Germinal center (tissue), 1 donor: ENCODE measurements around the gene TRIM59.
"Not testable (repeated sequence)": the region's sequence is repeated elsewhere in the genome, so short reads cannot be mapped to it uniquely, and the experiment has no call there.

Experiments
- DNase-seq: peaks from one replicate; pipeline ENCODE4 v3.0.0; 2012; ENCODE audit warnings: mixed read lengths, low spot score

Gene TRIM59

DNA sequence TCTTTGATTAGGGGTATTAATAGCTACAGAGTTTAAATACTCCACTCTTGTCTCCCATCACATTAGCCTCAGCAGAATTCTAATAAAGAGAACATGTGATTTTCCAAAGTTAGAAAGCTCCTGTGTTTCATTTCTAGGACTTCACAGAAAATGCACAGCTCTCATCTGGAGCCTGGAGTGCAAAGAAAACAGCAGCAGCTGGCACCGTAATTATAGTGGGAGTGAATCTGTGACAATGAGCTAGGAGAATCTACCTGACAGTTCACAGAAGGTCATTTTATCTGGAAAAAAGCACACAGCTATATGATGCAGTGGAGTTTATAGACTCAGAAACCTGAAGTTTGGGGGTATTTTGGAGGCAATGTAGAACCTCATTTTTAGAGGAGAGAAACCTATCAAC is 5.4 kb upstream of the TRIM59 start:
- DNase-seq: no peak

DNA sequence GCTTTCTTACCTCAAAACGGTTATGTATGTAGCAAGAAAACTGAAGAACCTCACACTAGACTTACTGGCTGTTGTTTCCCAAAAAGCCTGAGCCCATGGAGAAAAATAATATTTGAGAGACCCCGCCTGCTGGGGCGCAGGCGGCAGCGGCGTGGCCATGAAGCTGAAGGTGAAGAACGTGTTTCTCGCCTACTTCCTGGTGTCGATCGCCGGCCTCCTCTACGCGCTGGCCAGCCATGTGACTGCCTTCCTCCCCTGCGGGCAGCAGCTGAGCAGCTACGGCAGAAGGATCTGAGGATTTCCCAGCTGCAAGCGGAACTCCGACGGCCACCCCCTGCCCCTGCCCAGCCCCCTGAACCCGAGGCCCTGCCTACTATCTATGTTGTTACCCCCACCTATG is 2.7 kb upstream of the TRIM59 start:
- not testable (repeated sequence) for DNase-seq

DNA sequence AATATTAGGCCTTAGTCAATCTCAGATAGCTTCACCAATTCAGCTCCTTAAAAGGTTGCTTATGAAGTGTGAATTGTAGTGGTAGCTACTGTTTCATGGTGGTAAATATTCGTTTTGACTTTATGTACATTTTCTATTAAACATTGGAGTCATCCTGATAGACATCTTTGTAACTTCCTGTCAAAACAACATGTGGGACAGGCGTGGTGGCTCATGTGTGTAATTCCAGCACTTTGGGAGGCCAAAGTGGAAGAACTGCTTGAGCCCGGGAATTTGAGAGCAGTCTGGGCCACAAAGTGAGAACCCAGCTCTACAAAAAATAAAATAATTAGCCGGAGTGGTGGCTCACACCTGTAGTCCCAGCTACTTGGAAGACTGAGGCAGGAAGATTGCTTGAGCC is 2.0 kb upstream of the TRIM59 start:
- no peak for DNase-seq

DNA sequence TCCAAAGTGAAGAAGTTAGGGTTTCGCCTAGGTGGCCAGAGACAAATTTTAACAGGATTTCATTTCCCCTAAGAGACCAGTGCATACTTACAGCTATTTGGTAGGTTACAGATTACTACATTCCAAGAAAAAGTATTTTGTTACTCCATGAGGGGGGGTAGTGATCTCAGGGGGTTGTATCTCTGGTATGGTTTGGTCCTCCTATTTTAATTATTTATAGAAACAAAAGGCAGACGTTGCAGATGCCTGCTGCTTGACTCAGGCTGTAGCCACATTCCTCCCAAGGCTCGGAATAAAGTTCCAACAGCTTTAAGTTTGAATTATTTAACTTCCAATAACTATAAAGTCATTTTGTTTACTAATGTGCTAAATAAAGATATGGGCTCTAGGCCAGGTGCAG is 1.3 kb upstream of the TRIM59 start:
- DNase-seq: no peak

DNA sequence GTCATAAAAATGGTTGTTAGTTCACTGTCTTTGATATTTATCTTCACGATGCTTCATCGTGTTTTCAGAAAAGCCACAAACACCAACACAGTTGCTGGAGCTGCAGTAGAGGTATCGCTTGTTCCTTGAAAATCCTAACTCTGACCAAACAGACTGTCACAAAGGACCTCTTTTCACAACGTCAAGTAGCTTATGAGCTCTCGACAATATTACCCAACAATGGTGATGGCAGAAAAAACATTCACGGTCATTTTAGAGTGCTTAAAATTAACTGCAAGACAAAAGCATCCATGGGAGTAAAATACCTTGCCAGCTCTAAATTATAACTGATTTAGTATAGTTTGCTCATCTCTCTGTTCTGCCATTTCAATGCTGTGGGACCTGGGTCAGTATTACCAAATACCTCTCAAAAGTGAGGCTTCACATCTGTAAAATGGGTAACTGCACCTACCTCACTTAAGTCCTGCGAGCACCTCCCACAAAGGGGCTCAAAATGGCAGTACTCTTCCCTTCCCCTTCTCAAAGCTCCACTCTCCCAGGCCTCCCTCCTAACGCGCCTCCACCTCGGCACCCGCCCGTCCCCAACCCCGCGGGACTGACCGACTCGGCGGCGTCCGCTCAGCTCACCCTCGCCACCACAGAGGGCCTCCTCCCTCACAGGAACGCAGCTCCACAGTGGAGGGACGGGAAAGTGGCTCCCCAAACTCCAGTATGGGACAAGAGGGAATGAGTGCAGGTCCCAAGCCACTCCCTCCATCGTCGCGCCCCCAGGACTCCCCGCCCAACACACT is 546 bp downstream of the TRIM59 start:
- DNase-seq: peak; percentile 52

DNA sequence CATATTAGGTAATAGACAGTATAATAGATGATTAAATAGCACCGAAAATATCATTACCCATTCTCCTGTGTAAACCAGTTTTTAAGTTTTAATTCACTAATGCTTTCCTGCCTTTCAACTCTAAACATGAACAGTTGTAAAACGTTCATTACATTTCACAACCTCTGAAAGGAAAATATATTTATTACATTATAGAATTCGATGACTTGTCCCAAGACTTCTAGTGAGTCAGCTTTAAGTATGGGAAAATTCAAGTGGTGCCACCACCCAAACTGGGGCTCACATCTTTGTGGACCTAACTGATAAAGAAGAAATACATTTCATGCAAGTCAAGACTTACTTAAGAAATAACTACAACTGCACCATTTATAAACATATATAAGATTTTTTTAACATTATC is 2.0 kb downstream of the TRIM59 start:
- DNase-seq: no peak

DNA sequence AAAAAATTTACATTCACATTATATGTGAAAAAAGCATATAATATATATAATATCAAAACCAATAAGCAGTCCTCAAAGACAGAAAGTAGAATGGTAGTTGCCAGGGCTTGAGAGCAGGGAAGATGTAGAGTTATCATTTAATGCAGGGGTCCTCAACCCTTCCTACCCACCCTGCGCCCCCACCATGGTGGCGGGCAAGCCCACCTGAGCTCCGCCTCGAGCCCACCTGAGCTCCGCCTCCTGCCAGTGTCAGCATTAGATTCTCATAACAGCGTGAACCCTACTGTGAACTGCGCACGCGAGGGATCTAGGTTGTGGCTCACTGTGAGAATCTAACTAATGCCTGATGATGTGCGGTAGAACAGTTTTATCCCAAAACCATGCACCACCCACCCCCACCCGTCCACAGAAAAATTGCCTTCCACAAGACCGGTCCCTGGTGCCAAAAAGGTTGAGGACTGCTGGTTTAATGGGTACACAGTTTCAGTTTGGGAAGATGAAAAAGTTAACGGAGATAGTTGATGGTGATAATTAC is 3.0 kb downstream of the TRIM59 start:
- DNase-seq: no peak

DNA sequence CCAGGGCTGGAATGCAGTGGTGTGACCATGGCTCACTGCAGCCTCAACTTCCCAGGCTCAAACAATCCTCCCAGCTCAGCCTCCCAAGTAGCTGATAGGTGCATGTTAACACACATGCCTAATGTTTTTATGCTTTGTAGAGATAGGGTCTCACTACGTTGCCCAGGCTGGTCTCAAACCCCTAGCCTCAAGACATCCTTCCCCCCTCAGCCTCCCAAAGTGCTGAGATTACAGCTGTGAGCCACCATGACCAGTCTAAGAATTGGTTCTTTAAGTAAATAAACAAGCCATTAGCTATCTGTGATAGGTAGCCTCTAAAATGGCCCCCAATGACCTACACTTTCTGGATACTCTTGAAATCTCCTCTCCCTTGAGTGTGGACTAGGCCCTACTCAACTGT is 3.7 kb downstream of the TRIM59 start:
- no peak for DNase-seq

DNA sequence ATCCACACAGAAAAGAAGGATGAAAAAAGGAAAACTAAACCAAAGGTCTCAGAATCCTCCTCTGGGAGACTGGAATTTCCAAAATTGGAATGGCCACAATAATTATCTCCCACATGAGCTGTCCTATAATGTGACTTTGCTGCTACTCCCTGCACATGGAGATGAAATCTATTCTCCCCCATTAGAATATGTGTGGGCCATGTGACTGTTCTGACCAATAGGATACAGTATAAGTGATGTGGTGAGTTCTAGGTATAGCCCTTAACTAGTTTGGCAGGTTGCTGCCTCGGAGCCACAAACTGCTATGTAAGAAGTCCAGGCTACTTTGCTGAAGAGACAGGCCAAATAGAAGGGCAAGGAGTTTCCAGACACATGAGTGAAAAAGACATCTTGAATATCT is 5.2 kb downstream of the TRIM59 start:
- peak; percentile 22 for DNase-seq

DNA sequence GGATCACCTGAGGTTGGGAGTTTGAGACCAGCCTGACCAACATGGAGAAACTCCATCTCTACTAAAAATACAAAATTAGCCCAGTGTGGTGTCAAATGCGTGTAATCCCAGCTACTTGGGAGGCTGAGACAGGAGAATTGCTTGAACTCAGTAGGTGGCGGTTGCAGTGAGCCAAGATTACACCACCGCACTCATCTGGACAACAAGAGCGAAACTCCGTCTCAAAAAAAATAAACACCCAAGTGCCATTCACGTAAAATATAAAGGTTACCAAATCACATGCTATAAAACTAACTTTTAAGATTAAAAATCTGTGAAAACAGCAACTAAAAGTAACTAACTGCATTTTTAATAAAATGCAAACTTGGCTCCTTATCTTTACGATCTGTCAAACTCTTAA is 8.9 kb downstream of the TRIM59 start:
- DNase-seq: no peak

DNA sequence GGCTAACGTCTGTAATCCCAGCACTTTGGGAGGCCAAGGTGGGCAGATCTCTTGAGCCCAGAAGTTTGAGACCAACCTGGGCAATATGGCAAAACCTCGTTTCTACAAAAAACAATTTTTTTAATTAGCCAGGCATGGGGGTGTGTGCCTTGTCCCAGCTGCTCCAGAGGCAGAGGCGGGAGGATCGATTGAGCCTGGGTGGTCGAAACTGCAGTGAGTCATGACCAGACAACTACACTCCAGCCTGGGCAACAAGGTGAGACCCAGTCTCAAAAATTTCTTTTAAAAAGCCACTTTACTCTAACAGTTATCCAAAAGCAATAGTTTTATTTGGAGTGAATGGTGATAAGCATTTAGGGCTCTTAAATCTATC is 12.5 kb downstream of the TRIM59 start:
- no peak for DNase-seq

DNA sequence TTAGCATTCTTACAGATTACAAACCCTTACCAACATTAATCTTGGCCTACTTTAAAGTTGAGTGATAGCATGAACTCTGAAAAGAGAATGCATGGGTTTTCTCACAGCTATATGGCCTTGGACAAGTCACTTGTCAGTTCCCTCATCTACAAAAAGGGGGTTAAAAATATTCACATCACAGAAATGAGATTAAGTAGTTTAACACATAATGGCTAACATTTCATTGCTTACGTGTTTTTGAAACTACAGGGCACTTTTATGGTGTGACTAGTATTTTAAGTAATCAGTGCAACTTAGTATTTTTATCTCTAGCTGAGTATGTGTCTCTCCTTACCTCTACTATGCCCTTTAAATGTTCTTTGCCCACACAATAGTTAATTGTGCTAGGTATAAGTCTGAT is 13.8 kb downstream of the TRIM59 start:
- no peak for DNase-seq

DNA sequence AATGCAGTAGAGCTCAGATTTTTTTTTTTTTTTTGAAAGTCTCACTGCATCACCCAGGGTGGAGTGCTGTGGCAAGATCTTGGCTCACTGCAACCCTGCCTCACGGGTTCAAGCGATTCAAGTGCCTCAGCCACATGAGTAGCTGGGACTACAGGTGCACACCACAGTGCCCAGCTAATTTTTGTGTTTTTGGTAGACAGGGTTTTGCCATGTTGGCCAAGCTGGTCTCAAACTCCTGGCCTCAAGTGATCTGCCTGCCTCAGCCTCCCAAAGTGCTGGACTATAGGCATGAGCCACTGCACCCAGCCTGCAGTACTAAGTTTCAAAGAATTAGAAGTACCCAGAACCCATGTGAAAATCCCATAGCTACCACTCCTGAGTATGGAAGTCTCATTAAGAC is 14.5 kb downstream of the TRIM59 start:
- no peak for DNase-seq

DNA sequence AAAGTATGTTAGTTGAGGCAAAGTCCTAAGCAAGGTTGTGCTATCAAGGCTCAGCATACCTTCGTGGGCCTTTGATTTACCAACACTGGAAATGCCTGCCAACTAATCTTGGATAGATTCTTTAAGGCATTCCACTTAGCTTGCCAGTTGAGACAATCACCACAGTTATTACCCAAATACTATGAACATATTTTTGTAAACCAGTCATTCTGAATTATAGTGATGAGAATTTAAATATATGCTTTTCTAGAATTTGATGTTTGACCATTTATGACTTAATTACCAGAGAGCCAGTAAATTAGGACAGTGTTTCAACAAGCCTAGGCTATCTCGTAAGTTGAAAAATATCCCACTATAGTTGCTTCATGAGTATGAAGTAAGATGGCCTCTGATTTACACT is 15.5 kb downstream of the TRIM59 start:
- DNase-seq: no peak

DNA sequence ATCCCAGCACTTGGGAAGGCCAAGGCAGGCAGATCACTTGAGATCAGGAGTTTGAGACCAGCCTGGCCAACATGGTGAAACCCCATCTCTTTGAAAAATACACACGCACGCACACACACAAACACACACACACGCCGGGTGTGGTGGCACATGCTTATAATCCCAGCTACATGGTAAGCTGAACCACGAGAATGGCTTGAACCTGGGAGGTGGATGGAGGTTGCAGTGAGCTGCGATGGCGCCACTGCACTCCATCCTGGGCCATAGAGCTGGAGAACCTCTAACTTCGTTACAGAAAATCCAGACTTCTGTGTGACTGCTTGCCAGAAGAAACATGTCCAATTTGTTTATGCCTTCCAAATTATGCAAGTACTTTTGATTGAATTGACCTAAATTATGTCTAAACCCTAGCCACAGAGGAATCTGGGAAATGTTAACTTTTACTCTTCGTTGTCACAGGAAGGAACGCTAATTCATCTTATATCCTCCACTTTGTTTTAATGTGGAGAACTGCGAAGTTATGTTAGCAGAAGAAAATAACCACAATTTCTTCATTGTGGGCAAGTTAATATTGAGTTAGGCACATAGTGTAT is 21.7 kb downstream of the TRIM59 start:
- no peak for DNase-seq

DNA sequence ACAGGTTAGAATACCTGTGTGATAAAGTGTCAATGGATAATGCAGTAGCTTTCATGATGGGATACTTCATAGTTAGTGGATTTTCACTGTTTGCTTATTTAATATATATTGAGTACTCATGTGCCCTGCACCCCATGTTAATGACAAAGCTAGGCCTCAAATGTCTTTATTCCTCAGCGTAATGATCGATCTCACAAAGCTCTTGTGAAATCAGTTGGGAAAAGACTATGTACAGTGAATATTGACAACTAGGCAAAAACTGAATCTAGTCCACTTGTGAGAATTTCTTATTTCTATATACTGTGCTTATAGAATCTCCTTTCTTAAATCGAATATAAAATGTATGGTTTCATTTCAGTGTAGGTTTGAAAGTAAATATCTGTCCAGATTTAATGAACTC is 32.3 kb downstream of the TRIM59 start:
- no peak for DNase-seq

DNA sequence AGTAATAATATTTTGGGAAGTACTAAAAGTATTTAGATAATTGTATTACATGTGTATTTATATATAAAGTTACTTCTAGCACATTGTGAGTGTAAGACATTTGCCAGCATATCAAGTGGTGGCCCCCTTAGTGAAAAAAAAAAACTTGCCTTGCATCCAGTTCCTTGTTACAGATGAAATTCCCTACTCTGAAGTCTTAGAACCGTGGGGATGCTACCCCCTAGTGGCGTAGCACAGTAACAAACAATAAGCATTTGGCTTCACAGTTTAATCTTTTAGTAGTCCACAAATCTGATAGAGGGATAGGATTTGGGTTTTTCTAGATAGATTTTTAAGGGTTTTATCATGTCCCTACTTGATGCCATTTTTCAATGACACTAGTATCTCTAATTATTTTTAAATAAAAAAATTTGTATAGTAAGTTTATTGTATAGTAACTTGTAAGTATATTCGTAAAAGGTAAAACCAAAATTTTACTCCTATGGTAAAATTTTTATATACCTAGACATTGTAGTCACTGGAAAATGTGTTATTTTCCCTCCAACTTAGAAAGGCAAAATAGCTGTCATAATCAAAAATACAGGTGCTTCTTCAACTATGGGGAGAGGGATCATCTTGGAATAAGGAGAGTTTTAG is 35.9 kb downstream of the TRIM59 start:
- peak; percentile 72 for DNase-seq

DNA sequence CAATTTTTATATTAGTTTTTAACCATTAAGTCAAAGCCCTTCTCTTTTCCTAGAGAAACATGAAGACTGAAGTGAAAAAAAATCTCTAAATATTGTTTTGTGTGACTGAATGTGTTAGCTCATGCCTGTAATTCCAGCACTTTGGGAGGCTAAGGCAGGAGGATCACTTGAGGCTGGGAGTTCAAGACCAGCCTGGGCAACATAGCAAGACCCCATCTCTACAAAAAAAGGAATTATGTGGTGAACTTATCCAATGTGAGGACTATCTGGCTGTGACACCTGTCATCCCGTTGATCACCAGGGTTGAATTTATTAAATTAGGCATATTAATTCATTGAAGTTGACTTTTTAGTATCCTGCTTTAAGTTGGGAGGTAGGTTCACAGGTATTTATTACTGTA is 37.1 kb downstream of the TRIM59 start:
- no peak for DNase-seq

DNA sequence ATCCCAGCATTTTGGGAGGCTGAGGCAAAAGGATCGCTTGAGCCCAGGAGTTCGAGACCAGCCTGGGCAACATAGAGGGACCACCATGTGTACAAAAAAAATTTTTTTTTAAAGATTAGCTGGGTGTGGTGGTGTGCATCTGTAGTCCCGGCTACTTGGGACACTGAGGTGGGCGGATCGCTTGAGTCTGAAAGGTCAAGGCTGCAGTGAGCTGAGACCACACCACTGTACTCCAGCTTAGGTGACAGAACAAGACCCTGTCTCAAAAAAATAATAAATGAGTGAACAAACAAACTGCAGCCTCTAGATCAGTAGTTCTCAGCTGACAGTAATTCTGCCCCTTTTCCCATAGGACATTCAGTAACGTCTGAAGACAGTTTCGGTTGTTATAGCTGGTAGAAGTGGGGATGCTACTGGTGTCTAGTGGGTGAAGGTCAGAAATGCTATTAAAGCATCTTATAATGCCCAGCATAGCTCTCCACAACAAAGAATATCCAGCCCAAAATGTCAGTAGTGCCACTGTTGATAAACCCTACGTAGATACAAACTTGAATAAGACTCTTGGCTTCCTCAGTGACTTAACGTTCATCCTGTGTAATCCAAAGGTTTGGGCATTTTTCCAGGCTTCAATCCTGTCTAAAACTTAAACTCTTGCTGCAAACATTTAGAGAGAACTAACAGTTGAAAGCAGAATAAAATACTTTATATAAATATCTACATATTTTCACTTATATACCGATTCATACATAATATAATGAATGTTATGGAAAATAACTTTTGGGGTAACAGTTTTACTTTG is 39.6 kb downstream of the TRIM59 start:
- no peak for DNase-seq

DNA sequence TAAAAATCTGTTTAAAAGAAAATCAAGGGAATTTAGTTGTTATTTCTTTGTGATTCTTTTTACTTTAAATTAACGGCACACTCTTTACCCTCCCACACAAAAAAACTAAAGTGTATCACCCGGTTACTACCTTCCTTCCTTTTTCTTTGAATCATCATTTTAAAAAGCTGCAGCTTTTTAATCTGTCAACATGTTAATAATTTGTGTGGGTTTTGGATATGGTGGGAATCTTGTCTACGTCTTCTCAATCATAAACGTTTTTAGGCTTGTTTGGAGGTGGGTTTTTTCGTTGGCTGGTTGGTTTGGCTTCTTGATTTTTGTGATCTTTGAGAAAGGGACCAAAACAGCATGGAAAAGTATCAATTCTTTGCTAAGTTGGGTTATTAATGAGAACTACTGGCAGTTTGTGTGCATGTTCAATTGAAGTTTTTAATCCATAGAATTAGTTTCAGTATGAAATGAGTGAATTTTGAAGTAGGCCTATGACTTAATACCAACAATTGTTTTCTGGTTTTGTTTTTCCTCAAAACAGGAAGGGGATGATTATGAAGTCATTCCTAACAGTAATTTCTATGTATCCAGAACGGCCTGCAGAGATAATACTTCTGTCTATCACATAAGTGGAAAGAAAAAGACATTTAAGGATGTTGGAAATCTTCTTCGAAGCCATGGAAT is 45.7 kb downstream of the TRIM59 start:
- no peak for DNase-seq

DNA sequence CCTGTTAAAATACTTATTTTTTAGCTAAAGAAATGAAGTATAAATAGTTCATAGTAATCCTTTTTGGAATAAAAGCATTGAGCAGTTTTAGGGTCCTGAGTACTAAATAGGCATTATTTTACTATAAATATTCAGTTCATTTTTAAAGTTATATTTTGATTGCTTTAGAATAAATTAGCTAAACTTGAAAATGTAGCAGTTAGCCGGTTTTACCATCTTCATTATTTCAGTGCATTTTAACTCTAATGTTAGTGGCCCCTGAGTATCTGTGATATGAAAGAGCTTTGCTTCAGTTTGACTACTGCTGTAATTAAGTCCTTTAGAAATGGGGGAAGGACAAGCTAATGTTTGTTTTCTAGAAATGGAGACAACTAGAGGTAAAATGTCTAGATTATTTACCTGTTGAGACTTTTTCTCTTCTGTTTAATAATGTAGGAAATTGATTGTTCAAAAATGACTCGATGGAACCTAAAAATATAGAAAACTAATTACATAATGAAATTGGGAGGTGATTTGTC is 46.5 kb downstream of the TRIM59 start:
- DNase-seq: no peak
